HG02623 (cell line): ENCODE results near the gene GP9.

Experiments used
- ATAC-seq: cut with Tn5 transposase; IDR thresholded peaks from one replicate; pipeline ENCODE4 v1.9.1; 2021; ENCODE audit warnings: moderate library complexity; ENCODE audit not compliant: unreplicated experiment

The GP9 gene

DNA sequence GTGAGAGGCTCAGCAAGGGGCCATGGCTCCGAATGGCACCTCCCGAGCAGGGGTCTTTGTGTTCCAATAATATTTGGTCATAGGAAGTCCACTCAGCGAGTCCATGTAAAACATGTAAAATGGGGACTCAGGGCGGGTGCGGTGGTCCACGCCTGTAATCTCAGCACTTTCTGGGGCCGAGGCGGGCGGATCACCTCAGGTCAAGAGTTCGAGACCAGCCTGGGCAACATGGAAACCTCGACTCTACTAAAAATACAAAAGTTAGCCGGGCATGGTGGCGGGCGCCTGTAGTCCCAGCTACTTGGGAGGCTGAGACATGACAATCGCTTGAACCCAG is 33.1 kb upstream of the GP9 start:
- ATAC-seq: no peak

GRCh38 chr3:129028866-129029265 is 31.7 kb upstream of the GP9 start:
- no peak for ATAC-seq

DNA sequence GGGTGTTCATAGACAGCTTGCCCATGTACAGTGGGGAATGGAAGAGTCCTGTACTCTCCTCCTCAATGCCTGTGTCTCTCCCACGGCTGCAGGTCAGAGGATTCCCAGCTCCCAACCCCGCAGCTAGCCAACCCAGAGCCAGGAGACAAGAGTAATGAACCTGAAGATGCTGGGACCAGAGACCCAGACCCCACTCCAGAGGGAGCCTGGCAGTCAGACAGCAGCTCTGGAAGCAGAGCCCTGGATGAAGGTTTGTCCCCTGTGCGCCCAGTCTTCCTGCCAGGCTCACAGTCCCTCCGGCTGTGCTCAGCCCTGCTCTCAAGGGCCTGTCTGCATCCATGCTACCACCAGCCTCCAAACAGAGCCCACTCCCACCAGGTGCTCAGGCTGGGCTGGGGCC is 30.0 kb upstream of the GP9 start:
- ATAC-seq: no peak

- no peak for ATAC-seq
Measured at GRCh38 chr3:129031476-129032215, 28.9 kb upstream of the GP9 start.

DNA sequence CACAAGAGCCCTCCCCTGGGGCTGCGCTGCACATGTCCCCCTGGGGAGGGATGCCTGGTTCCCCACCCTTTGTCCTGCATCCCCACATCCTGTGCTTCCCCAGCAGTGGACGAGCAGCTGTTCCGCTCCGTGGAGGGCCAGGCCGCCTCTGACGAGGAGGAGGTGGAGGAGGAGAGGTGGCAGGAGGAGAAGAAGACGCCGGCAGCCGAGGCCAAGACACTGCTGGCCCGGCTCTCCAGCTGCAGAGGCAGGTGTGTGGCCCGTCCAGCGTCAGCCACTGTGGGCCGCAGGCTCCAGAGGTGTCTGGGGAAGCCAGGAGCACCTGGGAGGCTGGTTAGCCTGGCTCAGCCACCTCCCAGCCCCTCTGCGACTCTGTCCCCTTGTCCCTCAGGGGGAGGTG is 27.9 kb upstream of the GP9 start:
- ATAC-seq: no peak

GRCh38 chr3:129033151-129033550 is 27.4 kb upstream of the GP9 start:
- ATAC-seq: no peak

GRCh38 chr3:129033633-129034321 is 26.8 kb upstream of the GP9 start:
- ATAC-seq: no peak

- no peak for ATAC-seq
Measured at GRCh38 chr3:129034642-129035041, 25.9 kb upstream of the GP9 start.

- no peak for ATAC-seq
Measured at GRCh38 chr3:129035360-129036221, 25.0 kb upstream of the GP9 start.

GRCh38 chr3:129036222-129037092 is 24.1 kb upstream of the GP9 start:
- no peak for ATAC-seq

DNA sequence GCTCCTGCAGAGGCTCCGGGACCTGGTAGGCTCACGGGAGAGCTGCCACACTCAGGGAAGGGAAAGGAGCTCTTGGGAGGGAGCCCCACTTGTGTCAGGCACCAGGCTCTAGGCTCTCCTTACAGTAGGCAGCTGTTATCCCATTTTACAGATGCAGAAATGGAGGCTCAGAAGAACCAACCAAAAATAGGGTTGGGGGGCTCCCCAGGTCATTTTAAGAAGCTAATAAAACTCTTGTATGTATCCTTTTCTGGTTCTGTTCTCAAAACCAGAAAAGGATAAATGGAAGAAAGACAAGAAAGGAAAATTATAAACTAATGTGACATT is 23.5 kb upstream of the GP9 start:
- no peak for ATAC-seq

DNA sequence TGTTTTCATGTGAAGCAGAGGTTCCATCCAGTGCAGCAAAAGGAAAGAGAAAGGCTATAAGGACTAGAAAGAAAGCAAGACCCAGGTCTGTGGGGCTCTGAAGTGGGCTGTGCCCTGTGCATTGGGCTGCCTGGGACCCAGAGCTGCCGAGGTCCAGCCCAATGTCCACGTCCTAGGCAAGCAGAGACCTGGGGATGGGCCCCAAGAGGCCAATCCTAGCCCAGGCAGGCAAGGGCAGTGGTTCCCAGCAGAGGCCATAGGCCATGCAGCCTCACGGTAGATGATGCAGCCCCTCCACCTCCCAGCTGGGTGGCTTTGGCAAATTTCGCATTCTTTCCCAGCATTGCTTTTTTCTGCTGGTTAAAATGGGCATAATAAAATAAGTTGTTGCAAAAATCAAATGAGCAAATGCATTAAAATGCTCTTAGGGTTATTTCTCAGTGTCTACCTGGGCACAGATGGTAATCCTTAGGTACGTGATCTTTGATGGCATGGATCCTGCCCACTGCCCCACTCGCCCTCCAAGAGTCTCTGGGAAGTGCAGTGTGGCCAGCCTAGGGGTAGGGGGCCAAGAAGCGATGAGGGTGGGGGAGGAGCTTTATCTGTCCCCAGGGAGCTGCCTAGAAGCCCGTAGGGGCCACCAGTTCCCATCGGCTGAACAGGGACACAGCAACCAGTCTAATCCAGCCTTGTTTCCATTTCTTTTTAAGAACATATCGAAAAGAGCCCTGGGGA is 22.3 kb upstream of the GP9 start:
- no peak for ATAC-seq

DNA sequence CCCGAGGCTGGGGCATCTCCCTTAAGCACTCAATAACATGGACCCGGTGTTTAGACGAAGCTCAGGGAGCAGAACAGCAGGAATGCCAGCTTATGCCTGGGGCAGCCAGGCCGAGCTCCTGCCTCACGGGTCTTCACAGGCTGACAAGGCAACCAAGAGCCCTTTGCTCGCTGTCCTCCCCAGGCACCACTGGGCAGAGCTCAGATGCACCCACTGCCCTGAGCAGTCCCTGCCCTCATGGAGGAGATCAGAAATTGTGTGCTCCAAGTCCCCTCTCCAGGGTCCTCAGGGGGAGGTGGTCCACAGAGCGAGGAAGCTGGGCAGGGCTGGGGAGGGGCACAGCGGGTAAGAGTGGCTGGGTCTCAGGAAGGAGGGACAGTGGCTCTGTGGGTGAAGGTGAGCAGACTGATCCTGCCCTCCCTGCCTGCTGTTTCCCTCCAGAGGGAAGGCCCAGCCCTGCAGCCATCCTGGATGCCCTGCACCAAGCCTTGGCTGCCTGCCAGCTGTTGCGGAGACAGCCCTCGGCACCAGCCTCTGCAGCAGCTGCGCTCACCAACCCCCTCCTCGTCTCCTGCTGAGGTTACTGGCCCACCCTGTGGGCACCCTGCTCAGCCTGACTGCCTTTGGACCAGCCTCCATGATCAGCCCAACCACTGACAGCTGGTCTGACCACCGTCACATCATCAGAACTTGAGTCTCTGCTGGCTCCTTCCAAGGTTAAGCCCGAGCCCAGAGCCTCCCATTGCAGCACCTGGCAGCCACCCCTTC is 21.1 kb upstream of the GP9 start:
- no peak for ATAC-seq

GRCh38 chr3:129040039-129040336 is 20.6 kb upstream of the GP9 start:
- no peak for ATAC-seq

DNA sequence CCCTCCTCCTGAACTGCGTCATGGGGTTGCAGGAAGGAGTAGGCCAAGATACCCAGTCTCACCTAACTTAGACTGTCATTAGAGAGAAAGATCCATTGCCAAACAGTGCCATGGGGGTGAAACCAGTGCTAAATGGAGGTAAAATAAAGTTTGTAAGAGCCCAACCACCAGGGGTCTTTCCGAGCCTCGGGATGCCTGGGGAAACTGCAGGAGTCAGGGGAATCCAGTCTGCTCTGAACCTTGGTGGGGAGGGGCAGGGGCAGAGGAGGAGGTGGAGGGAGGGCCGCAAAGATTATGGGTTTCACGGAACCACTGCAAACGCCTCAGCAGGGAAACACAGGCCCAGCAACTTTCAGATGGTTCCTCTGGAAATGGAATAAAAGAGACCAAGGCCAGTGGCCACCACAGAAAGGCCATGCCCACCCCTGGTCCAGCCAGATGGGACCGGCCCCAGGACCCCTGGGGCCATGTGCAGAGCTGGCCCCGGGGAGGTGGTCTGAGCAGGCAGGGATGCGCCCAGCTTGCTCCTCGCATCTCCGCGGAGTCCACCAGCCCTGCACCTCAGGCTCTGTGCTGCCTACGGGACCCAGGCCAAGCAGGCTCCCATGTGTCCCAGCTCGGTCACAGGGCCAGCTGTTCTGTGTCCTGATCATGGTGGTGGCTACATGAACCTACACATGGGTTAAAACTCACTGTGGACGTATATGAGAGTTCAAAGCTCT is 19.8 kb upstream of the GP9 start:
- ATAC-seq: no peak

GRCh38 chr3:129045675-129046036 is 14.9 kb upstream of the GP9 start:
- no peak for ATAC-seq

GRCh38 chr3:129046037-129046731 is 14.4 kb upstream of the GP9 start:
- ATAC-seq: no peak

GRCh38 chr3:129046732-129047552 is 13.6 kb upstream of the GP9 start:
- ATAC-seq: no peak
